H4 (cell line): ENCODE data around the gene RPL27. TPM values are rescaled to one million over a fixed set of nuclear protein-coding genes. Genes with fewer than 3 reads are reported as not detected.
"Not testable (repeated sequence)": the region's sequence is repeated elsewhere in the genome, so short reads cannot be mapped to it uniquely, and the experiment has no call there.

Experiments
- DNase-seq: peaks from one replicate; pipeline ENCODE4 v3.0.0-alpha.2; 2015; ENCODE audit warnings: low spot score
- total RNA-seq: library from RNA; depleted of rRNA; stranded (reverse); fragments of >200 nt; shearing (Covaris generic); gene quantifications from 2 replicates; pipeline ENCODE4 v1.2.3, GENCODE V29; 2014; rRNA removed

RPL27 gene
- 1,450 and 1,519 TPM in 2 replicates for total RNA-seq

GRCh38 chr17:42997984-42998938, at the start of gene RPL27:
Gene RPL27, plus strand, starts transcription at chr17:42998419. Its CDS starts 332 bp downstream, at chr17:42998751.
- DNase-seq: peak; percentile 100

- peak; percentile 63 for DNase-seq
Measured at GRCh38 chr17:42950044-42950783, 48.0 kb upstream of the RPL27 start.

- no peak for DNase-seq
Measured at GRCh38 chr17:42953669-42954068, 44.5 kb upstream of the RPL27 start.

DNA sequence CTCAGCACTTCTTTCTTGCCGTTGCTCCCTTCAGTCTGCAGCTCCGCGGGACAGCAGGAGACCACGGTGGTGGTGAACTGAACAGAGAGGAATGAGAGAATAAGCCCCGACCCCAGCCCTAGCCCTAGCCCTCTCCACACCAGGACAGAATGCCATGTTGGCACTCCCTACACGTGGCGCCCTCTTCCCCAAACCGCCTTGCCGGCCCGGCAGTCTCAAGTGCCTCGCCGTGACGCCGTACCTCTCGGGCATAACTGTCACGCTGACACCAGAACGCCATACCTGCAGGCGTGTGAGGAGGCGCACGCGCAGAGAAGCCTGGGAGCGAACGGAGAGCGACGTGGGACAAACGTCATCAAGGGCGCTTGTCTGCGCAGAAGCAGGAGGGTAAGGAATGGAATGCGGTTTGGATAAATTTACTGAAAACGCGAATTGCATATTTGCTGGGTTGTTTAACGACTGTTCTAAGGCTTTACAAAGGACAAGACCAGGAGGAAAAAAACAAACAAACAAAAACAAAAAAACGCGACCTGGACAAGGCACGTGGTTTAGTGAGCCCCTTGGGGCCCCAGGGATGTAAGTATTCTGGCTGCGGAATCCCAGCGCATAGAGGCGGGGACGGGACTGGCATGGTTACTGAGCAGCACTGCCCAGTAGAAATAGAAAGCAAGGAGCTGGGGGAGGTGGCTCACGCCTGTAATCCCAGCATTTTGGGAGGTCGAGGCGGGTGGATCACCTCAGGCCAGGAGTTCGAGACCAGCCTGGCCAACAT, 33.9 kb upstream of the RPL27 start, which contains the start of gene AARSD1:
Gene AARSD1, minus strand, starts transcription at position 294 of the 772 bp plus-strand sequence. Its CDS starts 14 bp downstream, at position 280.
- DNase-seq: peak; percentile 92

DNA sequence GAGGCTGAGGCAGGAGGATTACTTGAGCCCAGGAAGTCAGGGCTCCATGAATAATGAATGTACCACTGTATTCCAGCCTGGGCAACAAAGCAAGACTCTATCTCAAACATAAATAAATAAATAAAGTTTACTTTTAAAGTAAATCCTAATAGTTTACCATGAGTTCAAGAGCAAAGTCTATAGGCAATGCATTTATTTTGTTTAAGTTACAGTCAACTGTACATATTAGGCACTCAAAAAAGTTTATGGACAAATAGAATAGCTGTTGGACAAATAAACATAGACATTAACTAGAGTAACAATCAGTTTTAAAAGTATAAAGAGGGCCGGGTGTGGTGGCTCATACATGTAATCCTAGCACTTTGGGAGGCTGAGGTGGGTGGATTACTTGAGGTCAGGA, 30.3 kb upstream of the RPL27 start:
- DNase-seq: no peak

DNA sequence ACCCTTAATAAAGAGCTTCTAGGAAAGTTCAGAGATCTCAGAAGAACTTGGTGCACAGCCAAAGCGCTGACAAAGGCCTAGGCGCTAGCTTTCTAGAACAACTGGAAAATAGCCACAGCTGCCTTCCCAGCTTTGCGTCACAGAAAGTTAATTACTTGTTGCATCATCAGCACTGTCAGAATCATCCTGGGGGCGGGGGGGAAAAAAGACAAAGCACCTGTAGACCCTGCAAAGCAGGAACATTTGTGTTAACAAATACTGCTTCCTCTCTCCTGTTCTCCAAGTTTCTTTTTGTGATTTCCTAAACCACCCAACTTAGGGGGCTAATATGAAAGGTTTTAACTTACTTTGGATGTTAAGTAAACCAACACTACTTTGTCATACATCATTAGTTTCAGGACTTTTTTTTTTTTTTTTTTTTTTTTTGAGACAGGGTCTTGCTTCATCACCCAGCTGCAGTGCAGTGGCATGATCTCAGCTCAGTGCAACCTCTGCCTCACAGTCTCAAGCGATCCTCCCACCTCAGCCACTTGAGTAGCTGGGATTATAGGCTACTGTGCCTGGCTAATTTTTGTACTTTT, 29.1 kb upstream of the RPL27 start:
- DNase-seq: no peak

GRCh38 chr17:42971589-42971988, 26.6 kb upstream of the RPL27 start:
- DNase-seq: no peak

DNA sequence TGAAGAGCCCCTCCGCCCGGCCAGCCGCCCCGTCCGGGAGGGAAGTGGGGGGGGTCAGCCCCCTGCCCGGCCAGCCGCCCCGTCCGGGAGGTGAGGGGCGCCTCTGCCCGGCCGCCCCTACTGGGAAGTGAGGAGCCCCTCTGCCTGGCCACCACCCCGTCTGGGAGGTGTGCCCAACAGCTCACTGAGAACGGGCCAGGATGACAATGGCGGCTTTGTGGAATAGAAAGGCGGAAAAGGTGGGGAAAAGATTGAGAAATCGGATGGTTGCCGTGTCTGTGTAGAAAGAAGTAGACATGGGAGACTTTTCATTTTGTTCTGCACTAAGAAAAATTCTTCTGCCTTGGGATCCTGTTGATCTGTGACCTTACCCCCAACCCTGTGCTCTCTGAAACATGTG, 24.9 kb upstream of the RPL27 start:
- not testable (repeated sequence) for DNase-seq

DNA sequence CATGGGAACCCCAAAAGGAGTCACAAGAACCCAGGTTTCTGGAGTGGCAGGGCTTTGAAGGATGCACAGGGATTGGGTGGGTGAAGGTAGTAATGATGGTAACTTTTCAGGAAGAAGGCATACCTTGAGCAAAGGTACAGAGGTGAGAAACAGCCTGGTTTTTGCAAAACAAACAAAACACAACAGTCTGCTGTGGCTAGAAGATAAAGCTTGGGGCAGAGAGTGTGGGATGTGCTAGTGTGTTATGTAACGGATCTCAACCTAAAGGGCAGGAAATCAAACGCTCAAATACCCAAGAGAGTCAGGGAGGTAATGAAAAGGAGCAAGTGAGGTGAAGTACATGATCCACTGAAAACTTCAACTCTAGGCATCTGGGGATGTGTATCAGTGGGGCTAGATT, 23.0 kb upstream of the RPL27 start:
- no peak for DNase-seq

GRCh38 chr17:42975701-42976100, 22.5 kb upstream of the RPL27 start:
- not testable (repeated sequence) for DNase-seq

GRCh38 chr17:42979511-42980273, 18.5 kb upstream of the RPL27 start, which contains the start of gene PTGES3L:
Gene PTGES3L, minus strand, starts transcription at chr17:42980080. Its CDS starts 27 bp downstream, at chr17:42980053.
- peak; percentile 57 for DNase-seq

DNA sequence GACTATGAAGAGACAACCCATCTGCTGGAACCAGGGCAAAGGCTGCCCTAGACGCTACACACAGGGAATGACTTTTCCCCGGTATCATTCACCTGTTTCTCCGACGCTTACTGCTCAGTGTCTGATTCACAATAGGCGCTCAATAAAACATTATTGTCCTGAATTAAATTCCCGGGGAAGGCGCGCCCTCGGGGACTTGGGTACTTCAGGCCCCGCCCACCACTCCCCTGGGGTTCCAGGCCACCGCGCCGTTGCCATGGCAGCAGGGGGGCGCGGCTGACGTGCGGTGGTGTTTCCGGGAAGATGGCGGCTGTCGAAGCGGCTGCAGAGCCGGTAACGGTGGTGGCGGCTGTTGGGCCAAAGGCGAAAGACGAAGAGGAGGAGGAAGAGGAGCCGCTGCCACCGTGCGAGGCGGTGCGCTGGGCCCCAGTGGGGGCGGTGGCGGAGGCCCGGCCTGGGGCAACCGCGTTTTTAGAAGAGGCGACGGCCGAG, 17.9 kb upstream of the RPL27 start, which contains the start of gene RUNDC1:
Gene RUNDC1, plus strand, starts transcription at position 292 of the 492 bp plus-strand sequence. Its CDS starts 12 bp downstream, at position 304.
- peak; percentile 82 for DNase-seq

DNA sequence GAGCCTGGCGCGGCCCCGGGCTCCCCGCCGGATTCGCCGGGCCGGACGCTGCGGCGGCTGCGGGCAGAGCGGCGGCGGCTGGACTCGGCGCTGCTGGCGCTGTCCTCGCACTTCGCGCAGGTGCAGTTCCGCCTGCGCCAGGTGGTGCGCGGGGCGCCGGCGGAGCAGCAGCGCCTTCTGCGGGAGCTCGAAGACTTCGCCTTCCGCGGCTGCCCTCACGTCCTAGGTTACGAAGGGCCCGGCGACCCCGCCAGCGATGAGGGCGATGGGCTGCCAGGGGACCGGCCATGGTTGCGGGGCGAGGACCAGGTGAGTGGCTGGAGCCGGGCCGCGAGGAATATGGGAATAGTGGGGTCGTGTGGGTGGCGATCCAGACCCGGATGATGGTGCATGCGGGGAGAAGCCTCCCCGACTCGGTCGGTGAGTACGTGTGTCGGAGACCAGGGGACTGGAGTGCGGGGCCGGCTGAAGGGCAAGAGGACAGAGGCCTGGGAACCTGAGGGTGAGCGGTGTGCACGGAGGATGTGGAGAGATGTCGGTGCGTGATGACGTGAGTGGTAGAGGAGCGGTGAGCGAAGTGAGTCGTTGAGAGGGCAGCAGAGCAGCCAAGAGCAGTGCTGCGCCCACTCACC, 17.3 kb upstream of the RPL27 start:
- DNase-seq: peak; percentile 54

- no peak for DNase-seq
Measured at GRCh38 chr17:42982266-42982665, 16.0 kb upstream of the RPL27 start.

- no peak for DNase-seq
Measured at GRCh38 chr17:42985225-42985624, 13.0 kb upstream of the RPL27 start.

DNA sequence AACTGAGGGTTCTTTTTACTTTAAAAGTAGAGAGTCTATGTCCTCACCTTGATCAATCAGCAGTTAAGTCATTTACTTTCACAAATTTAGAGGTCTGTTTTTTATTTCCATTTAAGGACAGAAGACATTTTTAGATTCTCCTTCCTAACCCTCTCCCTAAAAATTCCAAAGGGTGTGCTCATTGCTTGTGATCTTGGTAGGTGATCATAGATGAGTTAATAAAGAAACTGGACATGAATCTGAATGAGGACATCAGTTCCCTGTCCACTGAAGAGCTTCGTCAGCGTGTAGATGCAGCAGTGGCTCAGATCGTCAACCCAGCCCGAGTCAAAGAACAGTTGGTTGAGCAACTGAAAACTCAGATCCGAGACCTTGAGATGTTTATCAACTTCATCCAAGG, 9.1 kb upstream of the RPL27 start:
- no peak for DNase-seq

DNA sequence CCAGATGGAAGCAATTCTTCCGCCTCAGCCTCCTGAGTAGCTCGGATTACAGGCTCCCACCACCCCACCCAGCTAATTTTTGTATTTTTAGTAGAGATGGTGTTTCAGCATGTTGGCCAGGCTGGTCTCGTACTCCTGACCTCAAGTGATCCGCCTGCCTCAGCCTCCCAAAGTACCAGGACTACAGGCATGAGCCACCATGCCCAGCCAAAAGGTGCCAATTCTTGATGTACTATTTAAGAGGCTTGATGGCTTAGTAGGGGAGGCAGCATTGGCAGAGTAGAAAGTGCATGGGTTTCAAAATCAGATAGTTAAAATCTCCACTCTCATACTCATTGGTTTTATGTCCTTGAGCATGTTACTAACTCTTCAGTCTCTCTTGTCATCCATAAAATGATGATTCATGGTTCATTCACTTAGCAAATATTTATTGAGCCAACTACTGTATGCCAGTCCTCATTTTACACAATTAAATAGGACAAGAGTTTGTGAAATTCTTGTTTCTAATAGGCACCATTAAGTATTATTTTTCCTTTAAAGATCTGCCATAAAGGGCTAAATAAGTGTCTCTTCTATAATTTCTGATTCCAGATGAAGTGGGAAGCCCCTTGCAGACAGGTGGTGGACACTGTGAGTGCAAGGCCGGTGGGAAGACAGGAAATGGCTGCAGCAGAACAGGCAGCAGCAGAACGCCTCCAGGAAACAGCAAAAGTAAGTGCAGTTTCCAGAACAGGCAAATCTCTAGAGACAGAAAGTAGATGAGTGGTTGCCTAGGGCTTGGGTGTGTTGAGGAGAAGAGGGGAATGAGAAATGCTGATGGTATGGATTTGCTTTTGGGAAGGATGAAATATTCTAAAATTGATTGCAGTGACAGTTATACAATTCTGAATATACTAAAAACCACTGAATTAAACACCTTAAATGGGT, 8.2 kb upstream of the RPL27 start:
- DNase-seq: no peak

GRCh38 chr17:42991471-42991870, 6.7 kb upstream of the RPL27 start:
- DNase-seq: no peak

DNA sequence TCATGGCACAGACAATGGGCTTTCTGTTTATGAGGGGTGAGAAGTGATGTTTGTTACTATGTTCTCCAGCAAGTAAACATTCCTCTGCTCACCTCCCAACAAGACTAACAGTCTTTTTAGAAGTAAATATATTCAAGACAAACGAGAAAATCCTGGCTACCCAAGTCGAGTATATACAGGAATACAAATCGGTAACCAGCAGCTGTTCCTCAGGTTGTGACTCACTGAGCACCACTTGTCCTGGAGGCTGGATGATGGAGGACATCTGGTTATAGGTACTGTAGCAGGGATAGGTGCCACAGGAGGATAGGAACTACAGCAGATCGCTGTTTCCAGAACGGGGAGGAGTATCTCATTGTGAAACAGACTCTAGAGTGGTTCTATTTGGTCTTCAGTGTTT, 5.3 kb upstream of the RPL27 start:
- no peak for DNase-seq
